HepG2 (cell line): Measurements from ENCODE around the gene CEP97.

Experiments used
- DNMT1 ChIP-seq: sonication (generic); formaldehyde crosslinking; IDR thresholded peaks from 2 replicates; pipeline ENCODE4 v1.5.1; 2020; ENCODE audit warnings: mild to moderate bottlenecking, missing genetic modification reagents
- HOXA7 ChIP-seq: sonication (generic); formaldehyde crosslinking; IDR thresholded peaks from 2 replicates; pipeline ENCODE4 v1.8.1; 2022; ENCODE audit warnings: mild to moderate bottlenecking, missing genetic modification reagents, moderate library complexity
- KAT7 ChIP-seq: IDR thresholded peaks from 2 replicates; pipeline ENCODE4 v1.6.1; 2018; ENCODE audit warnings: borderline replicate concordance, missing compliant biosample characterization
- KDM1A ChIP-seq: IDR thresholded peaks from 2 replicates; pipeline ENCODE4 v1.6.1; 2016; ENCODE audit warnings: missing compliant biosample characterization
- POLR2AphosphoS5 ChIP-seq: IDR thresholded peaks from 2 replicates; pipeline ENCODE4 v1.6.1; 2012; ENCODE audit warnings: low read depth, low read length
- RFX5 ChIP-seq: IDR thresholded peaks from 2 replicates; pipeline ENCODE4 v1.6.1; 2011; ENCODE audit warnings: low read depth, low read length, improper control_type of control experiment
- TAF1 ChIP-seq: sonication (generic); formaldehyde crosslinking; IDR thresholded peaks from 2 replicates; pipeline ENCODE4 v1.4.0; 2020; ENCODE audit warnings: missing genetic modification reagents
- TCF12 ChIP-seq, 2 experiments: fragments of 450-650 bp in 1 of 2; sonication (generic) in 1 of 2; formaldehyde crosslinking in 1 of 2; IDR thresholded peaks; 2 replicates each; pipeline versions ENCODE4 v1.6.1 to v1.8.0; 2017 to 2022; ENCODE audit warnings: antibody characterized with exemption in 1 of 2, mild to moderate bottlenecking in 1 of 2, missing genetic modification reagents in 1 of 2, moderate library complexity in 1 of 2
- TCF7 ChIP-seq: sonication (generic); IDR thresholded peaks from 2 replicates; pipeline ENCODE4 v1.6.1; 2016; ENCODE audit warnings: antibody characterized with exemption, low read depth
- ZBTB1 ChIP-seq: sonication (generic); formaldehyde crosslinking; IDR thresholded peaks from 2 replicates; pipeline ENCODE4 v1.4.0; 2020; ENCODE audit warnings: missing genetic modification reagents, borderline replicate concordance
- ZBTB21 ChIP-seq: sonication (generic); formaldehyde crosslinking; IDR thresholded peaks from 2 replicates; pipeline ENCODE4 v1.4.0; 2020; ENCODE audit warnings: missing genetic modification reagents
- ZNF253 ChIP-seq: sonication (generic); formaldehyde crosslinking; IDR thresholded peaks from 2 replicates; pipeline ENCODE4 v1.8.0; 2022; ENCODE audit warnings: mild to moderate bottlenecking, missing genetic modification reagents, borderline replicate concordance
- ZNF3 ChIP-seq: IDR thresholded peaks from 2 replicates; pipeline ENCODE4 v1.7.0; 2017; ENCODE audit warnings: inconsistent platforms
- TF ChIP-seq, protein P1 (sequence below): sonication (generic); formaldehyde crosslinking; IDR thresholded peaks from 2 replicates; pipeline ENCODE4 v1.5.0; 2020; ENCODE audit warnings: mild to moderate bottlenecking, missing genetic modification reagents, moderate library complexity

DNA sequence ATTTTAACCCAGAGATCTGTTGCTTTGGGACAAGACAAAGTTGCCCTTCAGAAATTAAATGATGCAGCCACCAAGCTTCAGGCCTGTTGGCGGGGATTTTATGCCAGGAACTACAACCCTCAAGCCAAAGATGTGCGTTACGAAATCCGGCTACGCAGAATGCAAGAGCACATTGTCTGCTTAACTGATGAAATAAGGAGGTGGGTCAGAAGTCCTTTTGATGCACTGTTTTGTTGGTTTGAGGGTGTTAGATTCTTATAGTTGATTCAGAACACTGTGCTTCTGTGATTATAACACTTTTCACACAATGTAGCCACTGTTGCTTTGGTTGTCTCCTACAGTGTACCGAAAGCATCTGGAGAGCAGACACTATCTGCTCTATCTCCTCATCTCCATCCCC lies 33.8 kb downstream of the CEP97 start:
- TF ChIP-seq POLR2AphosphoS5 (no peak), ZBTB1 (CRISPR knock-in tag) (no peak), RFX5 (no peak), ZBTB21 (CRISPR knock-in tag) (no peak), DNMT1 (CRISPR knock-in tag) (no peak), KAT7 (no peak), TAF1 (CRISPR knock-in tag) (no peak), TCF12 (IDR thresholded peaks at IDR 0.05) (no peak), TCF12 (CRISPR knock-in tag; IDR thresholded peaks at IDR 0.05) (no peak), ZNF253 (CRISPR knock-in tag) (no peak), KDM1A (CRISPR knock-in tag) (no peak), ZNF3 (CRISPR knock-in tag) (no peak), TCF7 (no peak), HOXA7 (CRISPR knock-in tag) (no peak)
- TF ChIP-seq, protein P1, sequence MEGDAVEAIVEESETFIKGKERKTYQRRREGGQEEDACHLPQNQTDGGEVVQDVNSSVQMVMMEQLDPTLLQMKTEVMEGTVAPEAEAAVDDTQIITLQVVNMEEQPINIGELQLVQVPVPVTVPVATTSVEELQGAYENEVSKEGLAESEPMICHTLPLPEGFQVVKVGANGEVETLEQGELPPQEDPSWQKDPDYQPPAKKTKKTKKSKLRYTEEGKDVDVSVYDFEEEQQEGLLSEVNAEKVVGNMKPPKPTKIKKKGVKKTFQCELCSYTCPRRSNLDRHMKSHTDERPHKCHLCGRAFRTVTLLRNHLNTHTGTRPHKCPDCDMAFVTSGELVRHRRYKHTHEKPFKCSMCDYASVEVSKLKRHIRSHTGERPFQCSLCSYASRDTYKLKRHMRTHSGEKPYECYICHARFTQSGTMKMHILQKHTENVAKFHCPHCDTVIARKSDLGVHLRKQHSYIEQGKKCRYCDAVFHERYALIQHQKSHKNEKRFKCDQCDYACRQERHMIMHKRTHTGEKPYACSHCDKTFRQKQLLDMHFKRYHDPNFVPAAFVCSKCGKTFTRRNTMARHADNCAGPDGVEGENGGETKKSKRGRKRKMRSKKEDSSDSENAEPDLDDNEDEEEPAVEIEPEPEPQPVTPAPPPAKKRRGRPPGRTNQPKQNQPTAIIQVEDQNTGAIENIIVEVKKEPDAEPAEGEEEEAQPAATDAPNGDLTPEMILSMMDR (CRISPR knock-in tag), result no peak
